ENCODE data around the gene TAS2R46. TPM values are rescaled to one million over a fixed set of nuclear protein-coding genes. Genes with fewer than 3 reads are reported as not detected.
"Not testable (repeated sequence)": the region's sequence is repeated elsewhere in the genome, so short reads cannot be mapped to it uniquely, and the experiment has no call there.

Gene TAS2R46
- total RNA-seq, 2 experiments from 2014 or later = 0.43 to 0.95 TPM

GRCh38 chr12:11070999-11071398 is 8.9 kb upstream of the TAS2R46 start:
- Mint-ChIP-seq H3K4me1 (peaks cover 4% of the 10 kb centered on the region), H3K27me3 (no peaks in the 10 kb centered on the region), H3K4me3 (no peak overlapping the region), H3K27ac (no peak overlapping the region), H3K9me3 (no peaks in the 10 kb centered on the region), H3K36me3 (ENCODE audit: low read depth) (peaks cover 11% of the 10 kb centered on the region)
- CTCF ChIA-PET = no interaction called here
- DNase-seq = no peak
- POLR2A ChIA-PET = no interaction called here

- Mint-ChIP-seq H3K27ac (no peak overlapping the region), H3K4me3 (no peak overlapping the region), H3K36me3 (ENCODE audit: low read depth) (peaks cover 11% of the 10 kb centered on the region), H3K9me3 (peaks cover 2% of the 10 kb centered on the region), H3K27me3 (no peaks in the 10 kb centered on the region), H3K4me1 (no peaks in the 10 kb centered on the region)
- DNase-seq = no peak
- POLR2A ChIA-PET = no interaction called here
- CTCF ChIA-PET = no interaction called here
These were observed 7.8 kb upstream of the TAS2R46 start for GRCh38 chr12:11069854-11070365.

GRCh38 chr12:11067514-11067913 is 5.4 kb upstream of the TAS2R46 start:
- H3K4me3 Mint-ChIP-seq = no peak overlapping the region
- peaks cover 2% of the 10 kb centered on the region for H3K9me3 Mint-ChIP-seq
- peaks cover 11% of the 10 kb centered on the region for H3K36me3 Mint-ChIP-seq (ENCODE audit: low read depth)
- DNase-seq = no peak
- ChIA-PET POLR2A (no interaction called here), CTCF (no interaction called here)
- H3K27ac Mint-ChIP-seq = no peak overlapping the region
- no peaks in the 10 kb centered on the region for H3K27me3 Mint-ChIP-seq
- no peaks in the 10 kb centered on the region for H3K4me1 Mint-ChIP-seq

GRCh38 chr12:11059784-11060183 is 2.3 kb downstream of the TAS2R46 start:
- Mint-ChIP-seq H3K27ac (no peak overlapping the region), H3K27me3 (no peaks in the 10 kb centered on the region), H3K4me1 (no peaks in the 10 kb centered on the region), H3K36me3 (ENCODE audit: low read depth) (peaks cover 7% of the 10 kb centered on the region), H3K9me3 (no peaks in the 10 kb centered on the region), H3K4me3 (no peak overlapping the region)
- CTCF ChIA-PET = no interaction called here
- POLR2A ChIA-PET = no interaction called here
- no peak for DNase-seq

- Mint-ChIP-seq H3K4me3 (no peak overlapping the region), H3K27ac (no peak overlapping the region), H3K4me1 (no peaks in the 10 kb centered on the region), H3K36me3 (ENCODE audit: low read depth) (peaks cover 7% of the 10 kb centered on the region), H3K27me3 (no peaks in the 10 kb centered on the region), H3K9me3 (no peaks in the 10 kb centered on the region)
- ChIA-PET POLR2A (no interaction called here), CTCF (no interaction called here)
- no peak for DNase-seq
These were observed 3.1 kb downstream of the TAS2R46 start for GRCh38 chr12:11059041-11059440.

GRCh38 chr12:11055306-11055705 is 6.8 kb downstream of the TAS2R46 start:
- CTCF ChIA-PET = no interaction called here
- no peaks in the 10 kb centered on the region for H3K27me3 Mint-ChIP-seq
- H3K36me3 Mint-ChIP-seq (ENCODE audit: low read depth) = peaks cover 18% of the 10 kb centered on the region
- no peaks in the 10 kb centered on the region for H3K4me1 Mint-ChIP-seq
- H3K27ac Mint-ChIP-seq = no peak overlapping the region
- POLR2A ChIA-PET = no interaction called here
- no peak overlapping the region for H3K4me3 Mint-ChIP-seq
- no peak for DNase-seq
- peaks cover 12% of the 10 kb centered on the region for H3K9me3 Mint-ChIP-seq

- not testable (repeated sequence) for H3K4me1 Mint-ChIP-seq
These were observed 12.1 kb downstream of the TAS2R46 start for GRCh38 chr12:11049806-11050531.

GRCh38 chr12:11041366-11041765 is 20.7 kb downstream of the TAS2R46 start:
- POLR2A ChIA-PET, H3K27me3 Mint-ChIP-seq, H3K9me3 Mint-ChIP-seq, H3K4me1 Mint-ChIP-seq, H3K4me3 Mint-ChIP-seq, DNase-seq, CTCF ChIA-PET, H3K27ac Mint-ChIP-seq: not testable (repeated sequence)
- H3K36me3 Mint-ChIP-seq (ENCODE audit: low read depth) = peaks cover 32% of the 10 kb centered on the region

More at GRCh38 chr12:11049806-11050531, 12.1 kb downstream of the TAS2R46 start:
- H3K4me3 Mint-ChIP-seq, H3K27ac Mint-ChIP-seq, POLR2A ChIA-PET, DNase-seq, H3K27me3 Mint-ChIP-seq, CTCF ChIA-PET: not testable (repeated sequence)
- peaks cover 23% of the 10 kb centered on the region for H3K36me3 Mint-ChIP-seq (ENCODE audit: low read depth)
- H3K9me3 Mint-ChIP-seq = peaks cover 18% of the 10 kb centered on the region

- Mint-ChIP-seq H3K36me3 (ENCODE audit: low read depth) (peaks cover 30% of the 10 kb centered on the region), H3K9me3 (peaks cover 8% of the 10 kb centered on the region), H3K4me1 (no peaks in the 10 kb centered on the region), H3K27ac (no peak overlapping the region), H3K27me3 (no peaks in the 10 kb centered on the region), H3K4me3 (no peak overlapping the region)
- CTCF ChIA-PET = no interaction called here
- no peak for DNase-seq
- POLR2A ChIA-PET = no interaction called here
These were observed 21.9 kb downstream of the TAS2R46 start for GRCh38 chr12:11040162-11040561.

- Mint-ChIP-seq H3K4me3 (no peak overlapping the region), H3K27ac (no peak overlapping the region), H3K36me3 (ENCODE audit: low read depth) (peaks cover 26% of the 10 kb centered on the region), H3K9me3 (peaks cover 8% of the 10 kb centered on the region), H3K4me1 (no peaks in the 10 kb centered on the region), H3K27me3 (no peaks in the 10 kb centered on the region)
- no peak for DNase-seq
- ChIA-PET POLR2A (no interaction called here), CTCF (no interaction called here)
These were observed 22.9 kb downstream of the TAS2R46 start for GRCh38 chr12:11039171-11039570.

GRCh38 chr12:11033959-11034358 is 28.1 kb downstream of the TAS2R46 start:
- H3K4me3 Mint-ChIP-seq, H3K27me3 Mint-ChIP-seq, DNase-seq, POLR2A ChIA-PET, H3K4me1 Mint-ChIP-seq, H3K9me3 Mint-ChIP-seq, H3K27ac Mint-ChIP-seq, CTCF ChIA-PET: not testable (repeated sequence)
- peaks cover 12% of the 10 kb centered on the region for H3K36me3 Mint-ChIP-seq (ENCODE audit: low read depth)

- DNase-seq = no peak
- Mint-ChIP-seq H3K27ac (no peak within 1 kb of the TSS), H3K4me3 (no peak within 1 kb of the TSS), H3K27me3 (no peaks in the 10 kb centered on the region), H3K4me1 (no peaks in the 10 kb centered on the region), H3K9me3 (peaks cover 3% of the 10 kb centered on the region), H3K36me3 (ENCODE audit: low read depth) (peaks cover 15% of the 10 kb centered on the region)
- ChIA-PET POLR2A (no interaction called here), CTCF (no interaction called here)
These were observed 30.8 kb downstream of the TAS2R46 start, which contains the start of gene TAS2R31 for GRCh38 chr12:11031307-11031706. Gene TAS2R31 (minus strand): TSS chr12:11031407. CDS start chr12:11031335, 72 bp downstream.

GRCh38 chr12:11026118-11026517 is 36.0 kb downstream of the TAS2R46 start:
- POLR2A ChIA-PET = no interaction called here
- peaks cover 3% of the 10 kb centered on the region for H3K9me3 Mint-ChIP-seq
- H3K27ac Mint-ChIP-seq = no peak overlapping the region
- no peak overlapping the region for H3K4me3 Mint-ChIP-seq
- DNase-seq = no peak
- no peaks in the 10 kb centered on the region for H3K4me1 Mint-ChIP-seq
- H3K36me3 Mint-ChIP-seq (ENCODE audit: low read depth) = peaks cover 16% of the 10 kb centered on the region
- no peaks in the 10 kb centered on the region for H3K27me3 Mint-ChIP-seq
- CTCF ChIA-PET = no interaction called here

GRCh38 chr12:11023387-11023786 is 38.7 kb downstream of the TAS2R46 start:
- Mint-ChIP-seq H3K4me1 (no peaks in the 10 kb centered on the region), H3K27ac (no peak overlapping the region), H3K9me3 (peaks cover 3% of the 10 kb centered on the region), H3K36me3 (ENCODE audit: low read depth) (peaks cover 10% of the 10 kb centered on the region), H3K4me3 (no peak overlapping the region), H3K27me3 (no peaks in the 10 kb centered on the region)
- POLR2A ChIA-PET = no interaction called here
- CTCF ChIA-PET = no interaction called here
- DNase-seq = no peak
